GM19023 (cell line): ENCODE results near the gene NR2F1-AS1.

Source experiments
- ATAC-seq: cut with Tn5 transposase; IDR thresholded peaks from one replicate; pipeline ENCODE4 v1.9.1; 2021; ENCODE audit warnings: mild to moderate bottlenecking, moderate library complexity; ENCODE audit not compliant: unreplicated experiment

Gene NR2F1-AS1

GRCh38 chr5:93580927-93581445 is at the start of gene NR2F1-AS1:
Gene NR2F1-AS1 (minus strand): TSS chr5:93581219.
- peak; percentile 30 for ATAC-seq

GRCh38 chr5:93626801-93627200 is 45.8 kb upstream of the NR2F1-AS1 start:
- no peak for ATAC-seq

GRCh38 chr5:93623153-93623552 is 42.1 kb upstream of the NR2F1-AS1 start:
- ATAC-seq: no peak

- ATAC-seq: no peak
Observed at GRCh38 chr5:93622240-93622885, 41.3 kb upstream of the NR2F1-AS1 start.

GRCh38 chr5:93621327-93621798 is 40.3 kb upstream of the NR2F1-AS1 start:
- no peak for ATAC-seq

- ATAC-seq: peak; percentile 98
Observed at GRCh38 chr5:93620487-93621326, 39.7 kb upstream of the NR2F1-AS1 start.

- no peak for ATAC-seq
Observed at GRCh38 chr5:93616538-93617174, 35.6 kb upstream of the NR2F1-AS1 start.

- no peak for ATAC-seq
Observed at GRCh38 chr5:93612855-93613243, 31.8 kb upstream of the NR2F1-AS1 start.

- no peak for ATAC-seq
Observed at GRCh38 chr5:93611976-93612854, 31.2 kb upstream of the NR2F1-AS1 start.

- no peak for ATAC-seq
Observed at GRCh38 chr5:93611273-93611975, 30.4 kb upstream of the NR2F1-AS1 start.

- ATAC-seq: no peak
Observed at GRCh38 chr5:93610581-93611272, 29.7 kb upstream of the NR2F1-AS1 start.

GRCh38 chr5:93609762-93610161 is 28.7 kb upstream of the NR2F1-AS1 start:
- no peak for ATAC-seq

- no peak for ATAC-seq
Observed at GRCh38 chr5:93608855-93609254, 27.8 kb upstream of the NR2F1-AS1 start.

- ATAC-seq: peak; percentile 84
Observed at GRCh38 chr5:93607367-93608258, 26.6 kb upstream of the NR2F1-AS1 start.

GRCh38 chr5:93606382-93606752 is 25.3 kb upstream of the NR2F1-AS1 start:
- ATAC-seq: no peak

- no peak for ATAC-seq
Observed at GRCh38 chr5:93604644-93605515, 23.9 kb upstream of the NR2F1-AS1 start.
